ENCODE measurements around the gene SEMA3B.
A peak's percentile ranks its signal among the peaks of the same experiment; 100 is the strongest.
"Not testable (repeated sequence)": the region's sequence is repeated elsewhere in the genome, so short reads cannot be mapped to it uniquely, and the experiment has no call there.

Gene SEMA3B

GRCh38 chr3:50260027-50260941, 8.7 kb upstream of the SEMA3B start:
- DNase-seq = peak; percentile 85 to 88

DNA sequence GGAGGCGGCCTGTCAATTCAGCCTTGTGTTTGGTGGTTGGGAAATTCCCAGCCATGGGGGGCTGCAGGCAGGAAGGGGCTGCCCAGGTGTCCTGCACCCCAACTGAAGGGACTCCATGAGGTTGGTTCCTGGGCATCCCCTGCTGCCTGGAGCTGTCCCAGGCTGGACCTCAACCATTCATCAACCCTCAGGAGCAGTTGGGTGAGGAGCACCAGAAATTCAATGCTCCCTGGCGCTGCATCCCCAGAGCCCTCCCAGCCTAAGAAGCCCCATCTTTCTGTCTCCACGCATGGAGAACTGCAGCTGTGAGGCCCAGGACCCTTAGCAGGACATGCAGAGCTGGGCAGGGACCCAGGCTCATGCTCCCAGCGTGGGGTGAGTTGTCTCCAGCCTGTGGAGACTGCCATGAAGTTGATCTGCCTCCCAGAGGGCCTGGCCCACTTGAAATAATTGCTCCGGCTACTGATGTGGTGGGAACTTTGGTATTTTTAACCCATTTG, 8.0 kb upstream of the SEMA3B start:
- no peak for DNase-seq

DNA sequence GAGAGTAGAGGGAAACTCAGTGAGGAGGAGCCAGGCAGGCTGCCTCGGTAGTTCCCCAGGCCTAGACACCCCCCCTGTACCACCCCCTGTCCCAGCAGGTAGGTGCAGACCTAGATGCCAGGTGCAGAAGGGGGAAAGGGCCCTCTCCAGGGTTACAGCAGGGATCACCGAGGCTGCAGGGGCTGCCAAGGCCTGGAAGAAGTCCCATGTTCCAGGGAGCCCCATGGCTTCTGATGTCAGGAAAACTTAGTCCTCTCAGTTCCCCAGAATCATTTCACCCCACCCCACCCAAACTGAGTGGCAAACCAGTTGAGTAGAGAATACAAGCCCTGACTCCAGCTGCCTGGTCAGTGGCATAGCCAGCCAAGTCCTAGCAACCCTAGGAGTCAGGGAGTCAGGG, 7.4 kb upstream of the SEMA3B start:
- DNase-seq = no peak

GRCh38 chr3:50262200-50262599, 6.7 kb upstream of the SEMA3B start:
- DNase-seq = not testable (repeated sequence)

- DNase-seq = no peak
Measured at GRCh38 chr3:50262778-50263177, 6.2 kb upstream of the SEMA3B start.

- no peak for DNase-seq
Measured at GRCh38 chr3:50263478-50264382, 5.2 kb upstream of the SEMA3B start.

DNA sequence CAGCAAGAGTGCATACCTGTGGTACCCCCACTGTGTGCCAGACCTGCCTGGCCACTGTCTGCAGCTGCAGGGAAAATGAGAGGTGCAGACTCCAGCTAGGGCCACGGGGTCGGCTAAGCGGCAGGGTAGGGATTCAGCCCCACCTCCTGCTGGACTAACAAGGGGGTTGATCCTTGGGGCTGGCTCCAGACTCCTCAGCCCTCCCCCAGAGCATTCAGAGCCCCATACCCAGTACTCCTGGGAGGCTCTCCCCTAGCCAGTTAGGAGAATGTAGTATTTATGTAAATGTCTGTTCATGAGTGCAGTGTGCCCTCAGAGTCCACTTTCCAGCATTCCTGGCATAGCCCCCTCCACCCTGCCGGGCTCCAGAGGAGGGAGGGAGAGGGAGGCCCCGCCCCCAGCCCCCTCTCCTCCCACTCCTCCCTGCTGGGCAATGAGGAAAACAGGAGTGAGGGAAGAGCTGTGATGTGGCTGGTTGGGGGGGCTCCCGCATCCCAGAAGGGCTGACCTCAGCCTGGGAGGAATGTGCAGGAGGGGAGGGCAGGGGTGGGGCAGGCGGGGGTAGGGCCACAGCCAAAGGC, 4.5 kb upstream of the SEMA3B start:
- no peak for DNase-seq

DNA sequence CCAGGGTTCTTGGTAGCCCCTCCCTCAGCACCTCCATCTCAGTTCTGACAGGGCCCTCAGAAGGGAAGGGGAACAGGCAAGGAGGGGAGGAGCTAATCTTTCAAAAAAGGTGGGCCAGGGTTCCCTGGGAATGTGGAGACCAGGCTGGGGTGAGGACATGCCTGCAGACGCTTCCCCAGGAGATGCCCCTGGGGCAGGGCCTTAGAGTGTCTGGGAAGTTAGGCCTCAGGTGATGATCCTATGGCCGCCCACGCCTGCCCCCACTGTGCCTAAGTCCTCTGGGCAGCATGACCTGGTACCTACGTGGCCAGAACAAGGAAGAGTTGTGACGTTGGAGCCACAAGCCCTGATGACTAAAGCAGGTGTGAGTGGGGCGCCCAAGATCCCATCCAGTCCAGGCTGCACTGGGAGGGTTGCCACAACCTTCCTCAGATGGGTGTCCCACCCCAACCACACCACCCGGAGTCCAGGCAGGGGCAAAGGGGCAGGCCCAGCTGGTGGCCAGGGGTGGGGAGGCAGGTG, 3.9 kb upstream of the SEMA3B start:
- no peak for DNase-seq

- DNase-seq = no peak
Measured at GRCh38 chr3:50265571-50265970, 3.4 kb upstream of the SEMA3B start.

GRCh38 chr3:50266017-50266416, 2.9 kb upstream of the SEMA3B start:
- DNase-seq = no peak

DNA sequence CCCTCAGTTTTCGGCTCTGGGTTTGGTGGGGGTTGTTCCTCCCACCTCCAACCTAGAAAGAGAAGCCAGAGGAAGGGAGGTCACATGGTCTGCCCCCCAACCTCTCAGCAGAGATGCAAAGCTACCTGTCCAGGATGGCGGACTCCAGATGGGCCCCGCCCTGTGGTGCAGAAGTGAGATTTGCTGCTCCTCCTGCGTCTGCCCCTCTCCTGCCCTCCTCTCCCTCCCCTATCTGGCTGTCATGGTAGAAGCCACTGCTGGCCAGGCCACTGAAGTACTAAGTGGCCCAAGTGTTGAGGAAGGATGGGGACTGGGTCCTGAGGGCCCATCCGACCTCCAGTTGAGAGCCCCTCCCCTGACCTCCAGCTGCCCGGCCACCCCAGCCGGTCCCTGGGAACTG, 2.1 kb upstream of the SEMA3B start:
- no peak for DNase-seq

DNA sequence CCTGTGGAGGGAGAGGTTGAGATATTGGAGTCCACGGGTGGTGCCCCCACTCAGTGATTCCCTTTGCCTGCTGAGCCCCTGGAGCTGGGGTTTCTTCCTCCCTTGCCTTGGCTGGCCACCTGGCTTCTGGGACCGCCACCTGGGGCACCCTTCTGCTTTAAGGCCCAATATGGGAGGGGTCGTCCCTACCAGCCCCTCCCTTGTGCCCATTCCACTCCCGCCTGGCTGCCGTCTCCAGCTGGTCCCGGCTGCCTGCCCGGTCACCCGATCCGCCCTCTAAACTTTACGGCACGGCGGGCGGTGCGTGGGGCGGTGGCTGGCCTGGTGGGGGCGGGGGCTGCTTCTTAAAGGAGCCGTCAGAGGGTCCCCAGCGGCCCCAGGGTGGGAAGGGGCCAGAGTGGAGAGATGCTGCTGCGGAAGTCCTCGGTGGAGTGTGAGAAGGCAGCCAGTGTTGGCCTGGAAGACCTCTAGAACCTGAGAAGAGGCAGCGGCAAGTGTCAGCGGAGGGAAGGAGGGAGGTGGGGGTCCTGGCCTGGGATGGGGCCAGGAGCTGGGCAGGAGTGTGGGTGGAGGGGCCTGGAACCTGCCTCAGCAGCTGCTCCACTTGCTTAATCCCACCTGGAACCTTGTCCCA, 1.6 kb upstream of the SEMA3B start:
- DNase-seq = no peak

GRCh38 chr3:50268276-50268675, 671 bp upstream of the SEMA3B start:
- DNase-seq = no peak

DNA sequence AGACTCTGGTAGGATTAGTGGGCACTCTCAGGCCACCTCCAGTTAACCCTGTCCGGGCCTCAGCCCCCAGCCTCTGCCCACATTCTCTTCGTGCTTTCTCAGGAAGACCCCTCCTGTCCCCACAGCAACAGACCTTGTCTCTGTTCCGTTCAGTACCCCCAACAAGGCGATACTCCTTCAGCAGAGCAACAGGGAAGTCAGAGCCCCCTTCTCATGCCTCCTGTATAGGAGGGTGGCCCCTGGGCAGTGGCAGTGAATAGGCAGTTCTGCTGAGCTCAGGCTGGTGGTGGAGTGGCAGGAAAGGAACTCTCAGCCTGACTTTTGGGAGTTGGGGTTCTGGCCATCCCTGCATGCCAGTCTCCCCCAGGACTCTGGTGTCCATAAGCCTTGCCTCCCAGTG, 513 bp downstream of the SEMA3B start:
- no peak for DNase-seq

- no peak for DNase-seq
Measured at GRCh38 chr3:50269977-50270413, 1.0 kb downstream of the SEMA3B start.

- DNase-seq = no peak
Measured at GRCh38 chr3:50270422-50271224, 1.7 kb downstream of the SEMA3B start.

DNA sequence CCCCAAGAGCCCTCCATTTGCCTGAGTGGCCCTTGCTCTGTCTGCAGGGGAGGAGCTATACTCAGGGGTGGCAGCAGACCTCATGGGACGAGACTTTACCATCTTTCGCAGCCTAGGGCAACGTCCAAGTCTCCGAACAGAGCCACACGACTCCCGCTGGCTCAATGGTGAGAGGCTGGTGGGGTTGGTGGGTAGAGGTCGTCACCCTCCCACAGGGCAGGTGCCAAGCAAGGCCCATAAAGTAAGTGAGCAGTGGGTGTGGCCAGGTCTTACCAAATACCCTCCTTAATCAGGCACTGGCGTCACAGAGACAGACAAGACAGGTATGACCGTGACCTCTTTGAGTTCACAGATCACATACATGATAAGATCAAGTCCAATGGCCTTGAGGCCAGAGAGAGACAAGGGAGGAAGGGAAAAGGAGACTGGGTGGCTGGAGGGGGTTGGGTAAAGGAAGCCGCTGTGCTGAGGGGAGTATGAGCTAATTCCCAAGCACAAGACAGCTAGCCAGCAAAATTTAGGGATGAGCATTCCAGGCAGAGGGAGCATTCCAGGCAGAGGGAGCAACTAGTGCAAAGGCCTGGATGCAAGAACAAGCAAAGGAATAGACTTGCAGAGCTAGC, 2.5 kb downstream of the SEMA3B start:
- no peak for DNase-seq

GRCh38 chr3:50272538-50272910, 3.6 kb downstream of the SEMA3B start:
- not testable (repeated sequence) for DNase-seq

DNA sequence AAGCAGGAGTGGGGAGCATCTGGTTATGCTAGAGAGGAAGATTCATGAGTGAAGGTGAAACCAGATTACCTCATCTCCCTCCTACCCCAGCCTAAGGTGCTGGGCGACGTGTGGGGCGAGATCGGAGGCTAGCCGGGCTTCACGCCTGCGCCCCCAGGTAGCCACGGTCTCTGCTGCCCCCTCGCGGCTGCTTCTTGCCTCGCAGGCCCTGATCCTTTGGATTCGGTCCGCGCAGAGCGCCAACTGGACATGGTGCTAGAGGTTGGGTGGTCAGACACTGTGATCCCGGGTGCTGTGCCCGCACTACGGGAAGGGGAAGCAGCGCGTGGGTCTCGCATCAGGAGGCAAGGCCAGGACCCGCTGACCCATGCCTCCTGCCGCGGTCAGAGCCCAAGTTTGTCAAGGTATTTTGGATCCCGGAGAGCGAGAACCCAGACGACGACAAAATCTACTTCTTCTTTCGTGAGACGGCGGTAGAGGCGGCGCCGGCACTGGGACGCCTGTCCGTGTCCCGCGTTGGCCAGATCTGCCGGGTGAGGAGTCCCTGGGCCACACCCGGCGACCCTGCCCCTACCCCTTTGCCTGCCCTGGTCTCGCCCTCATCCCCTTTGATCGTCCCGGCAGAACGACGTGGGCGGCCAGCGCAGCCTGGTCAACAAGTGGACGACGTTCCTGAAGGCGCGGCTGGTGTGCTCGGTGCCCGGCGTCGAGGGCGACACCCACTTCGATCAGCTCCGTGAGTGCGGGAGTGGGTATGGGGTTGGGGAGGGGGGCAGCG, 4.2 kb downstream of the SEMA3B start:
- peak; percentile 81 to 87 for DNase-seq

- no peak for DNase-seq
Measured at GRCh38 chr3:50273689-50274065, 4.7 kb downstream of the SEMA3B start.

Measured in CD4-positive, alpha-beta T cell treated with Interferon alpha-2 for 1 hour (primary cell).